B cell (primary cell): ENCODE results near the gene SLC6A12. TPM values are rescaled to one million over a fixed set of nuclear protein-coding genes. Genes with fewer than 3 reads are reported as not detected.

ENCODE experiments used
- ATAC-seq: fragments of 200-7000 bp; cut with Tn5 transposase; one replicate; pipeline ENCODE4 v1.10.0; 2021; ENCODE audit warnings: low read depth, mild to moderate bottlenecking, moderate number of reproducible peaks, moderate library complexity
- CTCF ChIA-PET: fragments of 350-600 bp; sonication (Branson Sonifier 250); formaldehyde crosslinking; loops from one replicate; lab custom pipeline; 2021; ENCODE audit warnings: antibody characterized with exemption, inconsistent platforms; lab: Charles Lee
- POLR2A ChIA-PET: fragments of 350-600 bp; sonication (Branson Sonifier 250); formaldehyde crosslinking; loops from one replicate; lab custom pipeline; 2021; ENCODE audit warnings: antibody characterized with exemption; lab: Charles Lee
- DNase-seq: peaks from one replicate; pipeline ENCODE4 v3.0.0; 2013
- H2AFZ ChIP-seq: 2 replicates; pipeline ENCODE4 v1.6.1; 2012; ENCODE audit warnings: mild to moderate bottlenecking, low read depth, low read length; ENCODE audit not compliant: insufficient read depth, poor library complexity, severe bottlenecking
- H3K27ac ChIP-seq, 2 donors: 1 replicate in 1 of 2; 2 replicates in 1 of 2; pipeline ENCODE4 v1.5.1; 2012 to 2013; ENCODE audit warnings: low read length in 2 of 2, mild to moderate bottlenecking in 2 of 2, moderate library complexity in 1 of 2
- H3K27me3 ChIP-seq, 4 experiments: fragments of 200-600 bp in 1 of 4; sonication (generic) in 1 of 4; replicated peaks in 1 of 4; 1 replicate in 2 of 4; 2 replicates in 2 of 4; pipeline versions ENCODE4 v1.6.1 to v1.7.0; 2013 to 2016; ENCODE audit warnings: low read length in 3 of 4, mild to moderate bottlenecking in 2 of 4, mixed read lengths in 1 of 4, moderate library complexity in 1 of 4; ENCODE audit not compliant: insufficient read depth in 4 of 4, control insufficient read depth in 3 of 4; ENCODE audit errors: control extremely low read depth in 1 of 4
- H3K36me3 ChIP-seq, 2 experiments: replicated peaks in 1 of 2; 1 replicate in 1 of 2; 2 replicates in 1 of 2; pipeline versions ENCODE4 v1.6.1 to v1.7.1; 2013; ENCODE audit warnings: low read length in 1 of 2; ENCODE audit not compliant: insufficient read depth in 2 of 2, control insufficient read depth in 1 of 2; ENCODE audit errors: control extremely low read depth in 1 of 2, extremely low read depth in 1 of 2
- H3K4me1 ChIP-seq, 2 donors: fragments of 200-600 bp in 1 of 2; sonication (generic) in 1 of 2; 1 replicate in 1 of 2; 2 replicates in 1 of 2; pipeline versions ENCODE4 v1.5.1 to v1.6.1; 2013 to 2017; ENCODE audit warnings: low read length in 2 of 2; ENCODE audit not compliant: control insufficient read depth in 2 of 2, insufficient read depth in 2 of 2
- H3K4me2 ChIP-seq: replicated peaks from 2 replicates; pipeline ENCODE3; 2012; ENCODE audit warnings: mild to moderate bottlenecking, low read depth, low read length; ENCODE audit not compliant: poor library complexity, severe bottlenecking
- H3K4me3 ChIP-seq, 5 experiments: fragments of 200-600 bp in 1 of 5; sonication (generic) in 1 of 5; 1 replicate in 3 of 5; 2 replicates in 2 of 5; pipeline versions ENCODE4 v1.5.1 to v1.7.0; 2011 to 2016; ENCODE audit warnings: low read length in 4 of 5, mild to moderate bottlenecking in 4 of 5, low read depth in 2 of 5, control low read depth in 1 of 5, moderate library complexity in 1 of 5; ENCODE audit not compliant: insufficient read depth in 1 of 5; ENCODE audit errors: control extremely low read depth in 1 of 5, extremely low read depth in 1 of 5
- H3K79me2 ChIP-seq: fragments of 200-600 bp; sonication (generic); one replicate; pipeline ENCODE4 v1.6.0; 2016; ENCODE audit warnings: low read length; ENCODE audit not compliant: control insufficient read depth, insufficient read depth
- H3K9ac ChIP-seq: fragments of 200-600 bp; sonication (generic); 2 replicates; pipeline ENCODE4 v1.6.1; 2017; ENCODE audit warnings: mild to moderate bottlenecking, low read length, moderate library complexity
- H3K9me3 ChIP-seq, 3 donors: one replicate each; pipeline versions ENCODE4 v1.6.1 to v1.7.1; 2013; ENCODE audit warnings: low read length in 2 of 3; ENCODE audit not compliant: control insufficient read depth in 2 of 3, insufficient read depth in 1 of 3; ENCODE audit errors: control extremely low read depth in 1 of 3
- H4K20me1 ChIP-seq: 2 replicates; pipeline ENCODE4 v1.6.0; 2012; ENCODE audit warnings: mild to moderate bottlenecking, low read length; ENCODE audit not compliant: insufficient read depth, control insufficient read depth, poor library complexity, severe bottlenecking
- H3K27ac Mint-ChIP-seq: one replicate; pipeline ENCODE4 v1.8.0; 2021; ENCODE audit warnings: mixed read lengths
- H3K27me3 Mint-ChIP-seq: one replicate; pipeline ENCODE4 v1.8.0; 2021; ENCODE audit warnings: mixed read lengths
- H3K4me1 Mint-ChIP-seq: one replicate; pipeline ENCODE4 v1.8.0; 2021; ENCODE audit warnings: mixed read lengths
- H3K4me3 Mint-ChIP-seq: one replicate; pipeline ENCODE4 v1.8.0; 2021; ENCODE audit warnings: mixed read lengths
- H3K9me3 Mint-ChIP-seq: one replicate; pipeline ENCODE4 v1.8.0; 2022; ENCODE audit warnings: mixed read lengths; ENCODE audit not compliant: insufficient read depth
- CTCF ChIP-seq: fragments of 200-600 bp; IDR thresholded peaks from one replicate; pipeline ENCODE4 v1.8.0; 2022; ENCODE audit warnings: antibody characterized with exemption, mild to moderate bottlenecking
- EZH2 ChIP-seq: IDR thresholded peaks from 2 replicates; pipeline ENCODE4 v1.6.1; 2012; ENCODE audit warnings: borderline replicate concordance, low read depth, mild to moderate bottlenecking, moderate library complexity, low read length; ENCODE audit not compliant: insufficient read depth, poor library complexity, severe bottlenecking
- WGBS: methylation state at CpG from one replicate; pipeline ENCODE4 v1.1.5; 2013; ENCODE audit warnings: missing lambda C conversion rate; ENCODE audit not compliant: insufficient coverage; 5-methylcytosine and 5-hydroxymethylcytosine counted together
- intact Hi-C: fragments of 100-400 bp; cut with micrococcal nuclease; formaldehyde crosslinking; loops from one replicate; pipeline ENCODE4 v1.10.0; 2022
- polyA plus RNA-seq: library from polyadenylated mRNA; depleted of rRNA; stranded (reverse); fragments of >200 nt; gene quantifications from 2 replicates; pipeline ENCODE4 v1.2.3, GENCODE V29; 2012
- total RNA-seq, 2 donors: library from RNA; stranded (reverse); fragments of 120-200 nt in 1 of 2; gene quantifications; 1 replicate in 1 of 2; 2 replicates in 1 of 2; pipeline versions ENCODE4 v1.2.3 to v1.2.4, GENCODE V29; 2013 to 2022

The SLC6A12 gene
- total and polyA plus RNA-seq, 2 donors (not counting 1 experiment from before 2014, with no cell fraction given), result 0.06 TPM; not detected in 1

- no peak overlapping the region for H3K4me3 ChIP-seq
- no peak for ATAC-seq
- H3K9ac ChIP-seq, result no peak overlapping the region
- no peak overlapping the region for H3K4me2 ChIP-seq
- H3K4me1 ChIP-seq, result peaks cover 3 to 8% of the 10 kb centered on the region in 2 donors
- H3K27ac Mint-ChIP-seq, result no peak overlapping the region
- H3K4me3 Mint-ChIP-seq, result no peak overlapping the region
- no peaks in the 10 kb centered on the region for H3K36me3 ChIP-seq
- peaks cover 0 to 5% (median 0%) of the 10 kb centered on the region in 3 donors for H3K9me3 ChIP-seq
- DNase-seq, result no peak
- H4K20me1 ChIP-seq, result no peaks in the 10 kb centered on the region
- H3K27me3 Mint-ChIP-seq, result peaks cover 32% of the 10 kb centered on the region
- H2AFZ ChIP-seq, result no peak overlapping the region
- TF ChIP-seq CTCF, result no peak
- no peak for TF ChIP-seq EZH2
- no peaks in the 10 kb centered on the region for H3K79me2 ChIP-seq
- peaks cover 10% of the 10 kb centered on the region for H3K4me1 Mint-ChIP-seq
- WGBS, result 72% methylated on average over 6 of the region's 6 CpGs
- intact Hi-C loops, result no loop called here
- POLR2A ChIA-PET, result no interaction called here
- H3K27ac ChIP-seq, result no peak overlapping the region
- CTCF ChIA-PET, result no interaction called here
- peaks cover 0 to 19% (median 4%) of the 10 kb centered on the region in 4 experiments for H3K27me3 ChIP-seq
- no peaks in the 10 kb centered on the region for H3K9me3 Mint-ChIP-seq
These were observed 1.2 kb upstream of the SLC6A12 start for GRCh38 chr12:215116-215515.

GRCh38 chr12:213527-213932 is 427 bp downstream of the SLC6A12 start:
- Histone ChIP-seq H3K9ac (no peak overlapping the region), H3K36me3 (no peaks in the 10 kb centered on the region), H3K79me2 (no peaks in the 10 kb centered on the region), H3K27me3 (peaks cover 0 to 21% (median 4%) of the 10 kb centered on the region in 4 experiments), H3K27ac (no peak overlapping the region), H3K4me3 (no peak overlapping the region), H2AFZ (no peak overlapping the region), H3K4me1 (peaks cover 3 to 8% of the 10 kb centered on the region in 2 donors), H3K4me2 (no peak overlapping the region), H4K20me1 (no peaks in the 10 kb centered on the region), H3K9me3 (peaks cover 0 to 5% (median 0%) of the 10 kb centered on the region in 3 donors)
- no peaks in the 10 kb centered on the region for H3K9me3 Mint-ChIP-seq
- CTCF ChIA-PET, result no interaction called here
- H3K27me3 Mint-ChIP-seq, result peaks cover 36% of the 10 kb centered on the region
- TF ChIP-seq CTCF (no peak), EZH2 (no peak)
- ATAC-seq, result no peak
- 46% methylated on average over 12 of the region's 12 CpGs for WGBS
- no peak overlapping the region for H3K4me3 Mint-ChIP-seq
- no peak overlapping the region for H3K27ac Mint-ChIP-seq
- POLR2A ChIA-PET, result no interaction called here
- peaks cover 10% of the 10 kb centered on the region for H3K4me1 Mint-ChIP-seq
- intact Hi-C loops, result no loop called here
- DNase-seq, result no peak
